Endothelial cell of umbilical vein (primary cell): ENCODE data around the gene SGTA. TPM values are rescaled to one million over a fixed set of nuclear protein-coding genes. Genes with fewer than 3 reads are reported as not detected.

Experiments used
- BruUV-seq: library from RNA; stranded (reverse); fragments of 400-500 nt; replicated peaks from 2 replicates; lab custom pipeline; 2021; lab: Mats Ljungman, UMichigan
- CTCF ChIA-PET: fragments of 300-600, 350-600 bp; sonication (Branson Sonifier 250); formaldehyde crosslinking; loops from one replicate; lab custom pipeline; 2021; ENCODE audit warnings: antibody characterized with exemption, inconsistent platforms; lab: Charles Lee
- POLR2A ChIA-PET: fragments of 300-600, 350-600 bp; sonication (Branson Sonifier 250); formaldehyde crosslinking; loops from one replicate; lab custom pipeline; 2021; ENCODE audit warnings: antibody characterized with exemption, inconsistent platforms; lab: Charles Lee
- DNase-seq: peaks from one replicate; pipeline ENCODE4 v3.0.0-alpha.2; 2011; ENCODE audit warnings: low read depth, low spot score
- FAIRE-seq: peaks from 2 replicates; lab custom pipeline; 2011; peaks lifted over from hg19 to GRCh38; lab: Jason Lieb, UNC
- H2AFZ ChIP-seq: 2 replicates; pipeline ENCODE4 v1.6.0; 2012; ENCODE audit warnings: low read depth, low read length, control low read depth, inconsistent platforms
- H3K27ac ChIP-seq: 2 replicates; pipeline ENCODE4 v1.5.1; 2011; ENCODE audit warnings: low read depth, mild to moderate bottlenecking, control low read depth, low read length, moderate library complexity; ENCODE audit not compliant: insufficient read depth
- H3K27me3 ChIP-seq, 2 experiments: 2 replicates each; pipeline versions ENCODE4 v1.6.0 to v1.6.1; 2011; ENCODE audit warnings: low read length in 2 of 2, mixed read lengths in 1 of 2; ENCODE audit not compliant: control insufficient read depth in 2 of 2, insufficient read depth in 2 of 2
- H3K36me3 ChIP-seq, 2 experiments: 2 replicates in 1 of 2; 3 replicates in 1 of 2; pipeline ENCODE4 v1.5.1; 2011; ENCODE audit warnings: low read length in 2 of 2, mild to moderate bottlenecking in 1 of 2, moderate library complexity in 1 of 2; ENCODE audit not compliant: control insufficient read depth in 2 of 2, insufficient read depth in 2 of 2; ENCODE audit errors: extremely low read depth in 1 of 2
- H3K4me1 ChIP-seq: 3 replicates; pipeline ENCODE4 v1.5.1; 2011; ENCODE audit warnings: mild to moderate bottlenecking, low read length; ENCODE audit not compliant: control insufficient read depth, insufficient read depth; ENCODE audit errors: extremely low read depth
- H3K4me2 ChIP-seq: 2 replicates; pipeline ENCODE4 v1.6.1; 2011; ENCODE audit warnings: low read length, control low read depth, mixed read lengths; ENCODE audit not compliant: insufficient read depth
- H3K4me3 ChIP-seq, 3 experiments: fragments of 200-600 bp in 1 of 3; sonication (generic), shearing (Covaris generic) in 1 of 3; replicated peaks in 1 of 3; 2 replicates each; pipeline ENCODE4 v1.5.1; 2011 to 2016; ENCODE audit warnings: control low read depth in 3 of 3, low read length in 3 of 3, mild to moderate bottlenecking in 2 of 3, inconsistent platforms in 1 of 3, low read depth in 1 of 3, moderate library complexity in 1 of 3; ENCODE audit not compliant: insufficient read depth in 1 of 3
- H3K79me2 ChIP-seq: 2 replicates; pipeline ENCODE4 v1.6.0; 2012; ENCODE audit warnings: low read length, inconsistent platforms; ENCODE audit not compliant: control insufficient read depth, insufficient read depth
- H3K9ac ChIP-seq: replicated peaks from 2 replicates; pipeline ENCODE3; 2011; ENCODE audit warnings: low read length, control low read depth; ENCODE audit not compliant: insufficient read depth; ENCODE audit errors: extremely low read depth
- H3K9me1 ChIP-seq: replicated peaks from 3 replicates; pipeline ENCODE4 v1.6.0; 2011; ENCODE audit warnings: mild to moderate bottlenecking, low read length; ENCODE audit not compliant: control insufficient read depth, insufficient read depth; ENCODE audit errors: extremely low read depth
- H3K9me3 ChIP-seq: replicated peaks from 2 replicates; pipeline ENCODE4 v1.5.1; 2012; ENCODE audit warnings: low read length, inconsistent platforms; ENCODE audit not compliant: control insufficient read depth, insufficient read depth
- H4K20me1 ChIP-seq: replicated peaks from 2 replicates; pipeline ENCODE3; 2011; ENCODE audit warnings: mild to moderate bottlenecking, low read length; ENCODE audit not compliant: control insufficient read depth, insufficient read depth; ENCODE audit errors: extremely low read depth
- CTCF ChIP-seq, 2 donors: IDR thresholded peaks; 1 replicate in 1 of 2; 2 replicates in 1 of 2; pipeline ENCODE4 v1.5.1; 2011; ENCODE audit warnings: low read length in 2 of 2, mild to moderate bottlenecking in 2 of 2, moderate library complexity in 2 of 2, control low read depth in 1 of 2, inconsistent platforms in 1 of 2, low read depth in 1 of 2; ENCODE audit not compliant: insufficient read depth in 1 of 2; ENCODE audit errors: extremely low read depth in 1 of 2
- EZH2 ChIP-seq: IDR thresholded peaks from 2 replicates; pipeline ENCODE4 v1.6.1; 2012; ENCODE audit warnings: borderline replicate concordance, low read depth, mild to moderate bottlenecking, moderate library complexity, low read length, inconsistent platforms; ENCODE audit not compliant: severe bottlenecking
- GATA2 ChIP-seq: IDR thresholded peaks from 2 replicates; pipeline ENCODE4 v1.7.0; 2011; ENCODE audit warnings: low read depth, mild to moderate bottlenecking, moderate library complexity, mixed read lengths, low read length; ENCODE audit not compliant: insufficient read length, insufficient read depth
- JUN ChIP-seq: IDR thresholded peaks from 2 replicates; pipeline ENCODE4 v1.6.1; 2011; ENCODE audit warnings: borderline replicate concordance, low read depth; ENCODE audit not compliant: insufficient read length, insufficient read depth
- MYC ChIP-seq: IDR thresholded peaks from one replicate; pipeline ENCODE4 v1.6.1; 2011; ENCODE audit warnings: mild to moderate bottlenecking, low read depth, low read length
- POLR2A ChIP-seq: IDR thresholded peaks from 2 replicates; pipeline ENCODE4 v1.6.1; 2012; ENCODE audit warnings: low read depth, mild to moderate bottlenecking, control low read depth, low read length
- POLR2AphosphoS5 ChIP-seq: IDR thresholded peaks from 2 replicates; pipeline ENCODE4 v1.6.1; 2012; ENCODE audit warnings: low read depth, mild to moderate bottlenecking, control low read depth, low read length, moderate library complexity; ENCODE audit not compliant: insufficient read depth
- dilution Hi-C: fragments of 300-500 bp; cut with MboI; formaldehyde crosslinking; loops from one replicate; pipeline ENCODE4 v1.15.0; 2019; ENCODE audit warnings: low sequenced_read_pairs; ENCODE audit not compliant: extremely low pct_ligation_motif_present
- intact Hi-C: fragments of 100-400 bp; cut with micrococcal nuclease; formaldehyde crosslinking; loops from one replicate; pipeline ENCODE4 v1.10.0; 2022
- polyA plus RNA-seq, 4 experiments: library from polyadenylated mRNA; depleted of rRNA in 3 of 4; stranded (reverse) in 3 of 4; unstranded in 1 of 4; fragments of >200 nt; gene quantifications; 2 replicates each; pipeline versions ENCODE4 v1.2.1 to v1.2.3, GENCODE V29; 2011 to 2012; ENCODE audit warnings: missing spikeins in 1 of 4
- total RNA-seq: library from RNA; stranded (reverse); gene quantifications from 2 replicates; pipeline ENCODE4 v1.2.3, GENCODE V29; 2021

The SGTA gene
- total and polyA plus RNA-seq, 2 donors (not counting 3 experiments of a cell fraction or from before 2014, with no cell fraction given) = 76.5 to 119 TPM

DNA sequence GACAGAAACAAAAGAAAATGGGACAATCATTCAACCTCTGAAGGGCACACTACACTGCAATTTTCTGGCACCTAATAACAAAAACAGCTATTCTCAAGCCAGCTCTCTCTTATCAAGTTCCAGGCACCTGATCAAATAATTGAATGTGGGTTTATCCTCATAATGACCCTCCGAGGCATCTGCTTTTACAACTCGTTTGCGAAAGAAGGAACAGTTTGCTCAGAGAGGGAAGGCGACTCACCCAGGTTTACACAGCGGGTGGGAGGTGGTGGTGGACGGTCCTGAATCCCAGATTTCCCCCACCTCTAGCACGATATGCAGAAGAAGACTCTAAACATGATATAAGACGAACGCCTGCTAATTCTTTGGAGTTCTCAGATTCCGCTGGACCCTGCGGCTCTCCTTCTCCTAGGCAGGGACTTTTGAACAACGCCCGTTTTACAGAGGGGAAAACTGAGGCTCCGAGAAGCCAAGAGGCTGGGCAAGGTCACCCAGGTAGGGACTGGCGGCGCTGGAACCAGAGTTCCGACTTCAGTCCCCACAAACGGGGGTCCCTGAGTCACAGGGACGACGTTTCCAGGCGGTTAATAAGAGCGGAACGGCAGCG lies 641 bp downstream of the SGTA start:
- no peak for TF ChIP-seq JUN
- no peak for TF ChIP-seq POLR2A
- TF ChIP-seq POLR2AphosphoS5 = no peak
- TF ChIP-seq CTCF (IDR thresholded peaks at IDR 0.05; ENCODE audit: extremely low read depth in 1 of 2, insufficient read depth in 1 of 2, low read depth in 1 of 2, low read length in 2 of 2) = no peak
- no peak for TF ChIP-seq GATA2
- no peak for TF ChIP-seq MYC
- TF ChIP-seq EZH2 = no peak
- no TSS peak for BruUV-seq

More for the DNA sequence above, 641 bp downstream of the SGTA start:
- peak; percentile 70 for FAIRE-seq
- POLR2A ChIA-PET = interaction anchor here (0.8 kb wide), 1 partner anchor 306 kb away, joined by 4 read pairs; the partner anchor contains the start of gene GADD45B
- dilution Hi-C loops = no loop called here
- H3K4me2 ChIP-seq = peak overlapping the region; percentile 89
- intact Hi-C loops = loop anchor here (2.0 kb wide), 1 partner anchor 36 kb away; the partner anchor contains the start of gene ZNF554
- no peaks in the 10 kb centered on the region for H3K9me1 ChIP-seq
- peak overlapping the region; percentile 71 for H2AFZ ChIP-seq
- no peaks in the 10 kb centered on the region for H3K27me3 ChIP-seq
- no peaks in the 10 kb centered on the region for H3K36me3 ChIP-seq
- CTCF ChIA-PET = interaction anchor here (0.6 to 1.5 kb wide), 4 partner anchors 36 to 261 kb away, joined by 3 to 5 read pairs (median 4); partner anchors contain the start of gene ZNF555
- peak overlapping the region; percentile 92 for H3K9ac ChIP-seq
- peak; percentile 4 for DNase-seq
- H4K20me1 ChIP-seq = no peaks in the 10 kb centered on the region
- no peaks in the 10 kb centered on the region for H3K9me3 ChIP-seq
- H3K4me3 ChIP-seq = peak overlapping the region; percentile 83 to 89 (median 86)
- H3K27ac ChIP-seq = peak overlapping the region; percentile 84
- H3K4me1 ChIP-seq = peaks cover 24% of the 10 kb centered on the region
- peaks cover 74% of the 10 kb centered on the region for H3K79me2 ChIP-seq
